A673 (cell line): Measurements from ENCODE around the gene JMJD7.

Experiments
- EZH2 ChIP-seq: fragments of 200-600 bp; sonication (generic); IDR thresholded peaks from 2 replicates; pipeline ENCODE4 v1.6.1; 2017; ENCODE audit warnings: borderline replicate concordance, low read depth, mild to moderate bottlenecking, mixed read lengths, antibody characterized with exemption, low read length; ENCODE audit not compliant: poor library complexity, severe bottlenecking
- TF ChIP-seq, protein P1 (sequence below): fragments of 300-800, 200-600 bp; sonication (generic); conservative IDR thresholded peaks from 2 replicates; pipeline ENCODE4 v1.5.1; 2017; ENCODE audit warnings: low read depth, mild to moderate bottlenecking, antibody characterized with exemption, low read length, moderate library complexity, mixed read lengths

DNA sequence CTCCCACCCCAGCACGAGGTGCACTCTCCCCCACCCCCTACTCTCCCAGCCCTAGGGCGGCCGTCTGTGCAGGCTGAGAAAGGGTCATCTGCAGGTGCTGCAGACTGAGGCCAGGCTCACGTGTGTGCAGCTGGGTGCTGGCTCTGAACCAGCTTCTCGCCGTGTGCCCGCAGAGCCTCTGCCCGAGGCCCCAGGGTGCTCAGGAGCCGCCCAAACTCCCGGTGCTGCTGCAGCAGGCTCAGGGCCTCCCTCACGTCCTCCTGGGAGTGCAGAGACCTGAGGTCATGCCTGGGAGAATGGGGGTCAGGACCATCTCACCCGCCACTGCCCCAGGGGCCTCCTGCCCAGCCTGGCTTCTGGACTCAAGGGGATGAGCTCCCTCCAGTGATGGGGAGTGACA, 48.8 kb downstream of the JMJD7 start:
- TF ChIP-seq, protein P1, sequence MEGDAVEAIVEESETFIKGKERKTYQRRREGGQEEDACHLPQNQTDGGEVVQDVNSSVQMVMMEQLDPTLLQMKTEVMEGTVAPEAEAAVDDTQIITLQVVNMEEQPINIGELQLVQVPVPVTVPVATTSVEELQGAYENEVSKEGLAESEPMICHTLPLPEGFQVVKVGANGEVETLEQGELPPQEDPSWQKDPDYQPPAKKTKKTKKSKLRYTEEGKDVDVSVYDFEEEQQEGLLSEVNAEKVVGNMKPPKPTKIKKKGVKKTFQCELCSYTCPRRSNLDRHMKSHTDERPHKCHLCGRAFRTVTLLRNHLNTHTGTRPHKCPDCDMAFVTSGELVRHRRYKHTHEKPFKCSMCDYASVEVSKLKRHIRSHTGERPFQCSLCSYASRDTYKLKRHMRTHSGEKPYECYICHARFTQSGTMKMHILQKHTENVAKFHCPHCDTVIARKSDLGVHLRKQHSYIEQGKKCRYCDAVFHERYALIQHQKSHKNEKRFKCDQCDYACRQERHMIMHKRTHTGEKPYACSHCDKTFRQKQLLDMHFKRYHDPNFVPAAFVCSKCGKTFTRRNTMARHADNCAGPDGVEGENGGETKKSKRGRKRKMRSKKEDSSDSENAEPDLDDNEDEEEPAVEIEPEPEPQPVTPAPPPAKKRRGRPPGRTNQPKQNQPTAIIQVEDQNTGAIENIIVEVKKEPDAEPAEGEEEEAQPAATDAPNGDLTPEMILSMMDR = no peak
- no peak for TF ChIP-seq EZH2
